Stimulated activated CD8-positive, alpha-beta memory T cell treated with anti-CD3 and anti-CD28 coated beads, Interleukin-15, amount 100 ng/mL, for 48 hours (primary cell): Measurements from ENCODE around the gene IL17C.

Experiments
- DNase-seq, 2 donors: peaks; one replicate each; pipeline ENCODE4 v3.0.0-alpha.2; 2020; ENCODE audit warnings: low read depth in 2 of 2

Gene IL17C

DNA sequence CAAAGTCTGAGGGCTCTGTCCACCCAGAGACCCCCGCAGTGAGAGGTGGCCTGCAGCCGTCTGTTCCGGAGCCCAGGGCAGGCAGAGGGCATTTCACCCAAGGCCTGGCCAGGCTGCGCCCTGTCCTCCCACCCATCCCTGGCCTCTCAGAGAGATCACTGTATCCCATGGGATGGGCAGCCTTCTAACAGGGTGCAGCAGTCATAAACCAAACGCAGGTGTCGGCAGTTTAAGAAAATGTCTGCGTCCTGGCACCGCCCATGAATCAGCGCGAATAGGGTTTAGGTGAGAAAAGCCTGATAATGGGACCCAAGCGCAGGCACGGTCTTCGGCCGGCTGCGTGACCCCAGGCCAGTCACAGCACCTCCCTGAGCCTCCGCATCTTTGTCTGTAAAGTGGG, 7.1 kb downstream of the IL17C start:
- DNase-seq, result no peak

- DNase-seq, result no peak
Measured at GRCh38 chr16:88645941-88646340, 7.6 kb downstream of the IL17C start.

DNA sequence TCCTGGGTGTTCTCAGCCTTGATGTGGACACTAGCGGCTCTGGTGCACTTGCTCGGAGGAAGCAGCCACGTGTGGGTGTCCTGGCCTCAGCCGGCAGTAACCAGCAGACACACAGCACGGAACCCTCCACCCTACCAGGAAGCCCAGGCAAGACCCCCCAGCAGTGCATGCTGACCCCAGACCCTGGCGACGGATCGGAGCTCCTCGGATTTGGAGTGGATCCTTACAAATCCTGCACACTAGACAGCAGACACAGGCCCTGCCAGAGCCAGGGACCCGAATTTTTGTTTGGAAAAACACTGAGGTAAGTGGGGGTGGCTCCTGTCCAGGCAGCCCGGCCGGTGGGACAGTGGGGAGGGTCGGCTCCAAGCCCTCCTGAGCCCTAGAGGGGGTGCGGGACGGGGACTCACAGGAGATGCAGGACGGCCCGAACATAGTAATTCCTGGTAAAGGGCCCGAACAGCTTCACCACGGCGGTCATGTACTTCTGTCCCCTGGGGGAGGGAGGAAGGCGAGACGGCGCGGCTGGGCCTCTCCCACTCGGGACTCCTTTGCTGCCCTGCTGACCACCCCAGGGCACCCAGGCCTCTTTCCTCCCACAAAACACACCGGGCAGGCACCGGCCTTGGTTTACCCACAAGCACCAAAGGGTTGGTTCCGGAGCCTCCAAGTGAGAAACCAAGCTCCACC, 8.1 kb downstream of the IL17C start:
- no peak for DNase-seq

DNA sequence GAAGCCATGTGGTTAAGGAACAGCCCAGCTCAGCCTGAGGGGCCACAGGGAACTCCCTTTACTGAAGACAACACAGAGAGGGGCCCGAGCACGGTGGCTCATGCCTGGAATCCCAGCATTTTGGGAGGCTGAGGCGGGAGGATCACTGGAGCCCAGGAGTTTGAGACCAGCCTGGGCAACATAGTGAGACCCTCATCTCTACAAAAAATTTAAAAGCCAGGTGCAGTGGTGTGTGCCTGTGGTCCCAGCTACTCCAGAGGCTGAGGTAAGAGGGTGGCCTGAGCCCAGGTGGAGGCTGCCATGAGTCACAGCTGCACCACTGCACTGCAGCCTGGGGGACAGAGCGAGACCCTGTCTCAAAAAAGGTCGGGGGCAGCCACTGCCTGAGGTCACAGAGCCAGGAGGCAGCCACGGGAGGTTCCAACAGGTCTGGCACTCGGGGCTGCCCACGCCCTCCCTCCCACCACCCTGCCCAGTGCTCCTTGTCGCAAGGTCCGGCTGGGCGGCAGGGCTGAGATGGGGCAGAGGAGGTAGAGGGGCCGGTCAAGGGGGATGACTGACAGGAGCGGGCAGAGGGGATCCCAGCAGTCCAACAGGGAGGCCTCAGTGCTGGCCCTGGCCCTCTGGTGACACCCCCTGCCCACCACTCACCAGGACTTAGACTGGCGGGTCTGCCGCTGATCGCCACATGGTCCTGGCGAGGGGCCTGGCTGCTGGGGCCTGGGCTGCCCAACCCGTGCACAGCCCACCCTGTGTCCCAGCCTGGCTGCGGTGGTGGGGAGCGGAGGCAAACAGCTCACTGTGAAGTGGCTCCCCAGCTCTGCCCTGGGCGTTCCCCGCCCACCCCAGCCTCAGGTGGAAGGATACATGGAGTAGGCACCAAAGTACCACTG, 9.1 kb downstream of the IL17C start:
- no peak for DNase-seq

DNA sequence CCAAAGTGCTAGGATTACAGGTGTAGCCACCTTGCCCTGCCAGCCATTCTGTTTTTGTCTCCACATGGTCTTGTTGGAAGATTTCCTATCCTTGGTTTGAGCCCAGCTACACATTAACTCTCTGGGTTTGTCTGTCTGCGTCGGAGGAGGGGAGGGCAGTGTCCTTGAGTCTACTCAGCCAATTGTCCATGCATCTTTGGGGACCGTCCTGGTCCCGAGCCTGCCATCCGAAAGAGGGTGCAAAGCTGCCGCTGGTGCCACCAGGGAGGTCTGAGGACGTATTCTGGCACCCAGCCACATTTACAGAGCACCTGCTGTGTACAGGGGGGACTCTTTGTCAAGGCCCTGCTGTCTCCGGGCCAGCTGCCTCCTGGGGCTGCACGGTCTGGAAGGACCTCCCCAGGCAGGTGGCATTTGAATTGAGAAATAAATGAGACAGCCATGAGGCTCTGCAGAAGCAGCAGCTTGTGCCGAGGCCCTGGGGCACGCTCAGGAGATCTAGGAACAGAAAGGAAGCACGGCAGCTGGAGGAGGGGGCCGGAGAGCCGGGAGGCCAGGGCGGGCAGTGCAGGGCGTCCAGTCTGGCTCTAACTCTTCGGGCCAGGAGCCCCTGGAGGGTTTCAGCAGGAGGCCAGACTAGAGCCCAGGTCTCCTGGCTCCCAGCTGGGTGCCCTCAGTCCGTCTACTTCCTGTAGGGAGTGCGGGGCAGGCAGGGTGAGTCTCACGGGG, 11.0 kb downstream of the IL17C start:
- DNase-seq, result no peak

- no peak for DNase-seq
Measured at GRCh38 chr16:88649924-88650748, 11.8 kb downstream of the IL17C start.

- peak; percentile 86 to 88 for DNase-seq
Measured at GRCh38 chr16:88650749-88651275, 12.4 kb downstream of the IL17C start, which contains the start of gene CYBA. Gene CYBA, minus strand, starts transcription at chr16:88651053. Its CDS starts 40 bp downstream, at chr16:88651013.

DNA sequence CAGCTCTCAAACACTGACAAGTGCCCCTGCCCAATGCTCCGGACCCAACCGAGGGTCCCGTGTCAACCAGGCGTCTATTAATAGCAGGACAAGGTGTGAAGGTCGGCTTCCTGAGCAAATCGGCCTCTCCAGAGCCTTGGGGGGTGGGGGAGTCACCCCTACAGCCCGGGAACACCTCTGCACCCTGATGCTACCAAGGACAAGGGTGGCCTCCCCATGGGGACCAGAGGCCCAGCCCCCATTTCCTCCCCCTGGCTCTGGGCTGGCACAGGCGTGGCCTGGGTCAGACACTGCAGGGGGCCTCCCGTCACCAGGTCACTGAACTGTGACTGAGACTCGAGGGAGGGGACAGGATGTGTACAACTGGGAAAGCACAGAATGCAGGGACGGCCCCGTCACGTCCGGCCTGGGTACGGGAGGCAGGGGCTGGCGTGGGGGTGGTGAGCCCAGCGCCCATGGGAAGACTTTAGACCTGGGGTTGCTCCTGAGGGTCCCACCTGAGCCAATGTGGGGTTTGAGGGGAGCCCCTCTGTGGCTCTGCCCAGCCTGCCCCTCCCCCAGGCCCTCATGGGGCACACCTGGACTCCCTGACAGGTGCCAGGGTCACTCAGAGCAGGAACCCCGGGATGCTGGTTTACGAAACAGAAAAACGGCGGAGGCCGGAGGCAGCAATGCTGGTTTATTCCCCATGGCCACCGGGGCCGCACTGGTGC, 13.1 kb downstream of the IL17C start:
- peak; percentile 80 for DNase-seq

- DNase-seq, result no peak
Measured at GRCh38 chr16:88651989-88652761, 13.8 kb downstream of the IL17C start.

GRCh38 chr16:88652762-88653063, 14.3 kb downstream of the IL17C start:
- no peak for DNase-seq

DNA sequence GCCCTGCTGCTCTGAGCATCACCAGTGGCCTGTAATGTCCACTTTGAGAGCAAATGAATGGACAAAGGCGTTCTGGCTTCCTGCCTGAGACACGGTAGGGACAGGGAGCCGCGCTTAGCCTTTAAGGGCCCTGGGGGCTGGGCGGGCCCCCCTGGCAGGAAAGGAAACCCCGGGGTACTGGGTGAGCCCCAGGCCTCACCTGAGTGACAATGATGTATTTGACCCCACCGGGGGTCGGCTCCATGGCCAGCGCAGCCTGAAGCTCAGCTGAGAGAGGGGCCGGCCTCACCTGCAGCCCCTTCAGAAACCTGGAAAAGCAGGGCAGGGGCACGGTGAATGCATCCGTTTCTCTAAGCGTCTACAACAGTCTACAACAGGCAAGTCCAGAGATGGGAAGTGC, 14.7 kb downstream of the IL17C start:
- DNase-seq, result no peak

DNA sequence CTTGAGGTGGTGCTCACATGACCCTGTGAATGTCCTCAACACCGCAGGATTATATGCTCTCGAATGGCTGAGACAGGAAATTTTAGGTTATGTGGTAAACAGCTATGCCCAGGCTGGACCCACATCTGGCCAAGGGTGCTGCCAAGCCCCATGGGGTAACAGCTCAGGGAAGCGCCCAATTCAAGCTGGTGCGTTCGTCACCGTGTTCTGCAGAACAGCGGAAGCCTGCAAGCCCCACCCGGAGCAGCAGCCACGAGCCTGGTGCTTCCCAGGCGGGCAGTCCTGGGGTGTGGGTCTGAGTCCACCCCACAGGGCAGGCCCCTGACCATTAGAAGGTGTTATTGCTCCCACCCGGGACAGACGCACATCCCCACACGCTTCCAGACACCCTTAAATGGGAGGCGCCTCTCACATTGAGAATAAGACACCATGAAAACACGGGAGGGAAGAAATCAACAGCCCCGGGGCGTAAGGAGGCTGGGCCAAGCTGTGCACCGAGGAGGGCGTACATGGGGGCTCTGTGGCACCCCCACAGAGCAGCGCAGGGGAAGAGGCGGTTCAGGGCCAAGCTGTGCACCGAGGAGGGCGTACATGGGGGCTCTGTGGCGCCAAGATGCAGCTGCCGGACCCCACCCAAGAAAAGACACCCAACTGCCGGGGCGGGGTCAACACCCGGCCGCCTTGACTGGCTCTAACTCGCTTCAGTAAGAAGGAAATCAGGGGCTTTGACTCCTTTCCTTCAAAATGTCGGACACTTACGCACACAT, 15.4 kb downstream of the IL17C start:
- DNase-seq, result no peak

- no peak for DNase-seq
Measured at GRCh38 chr16:88654363-88655052, 16.1 kb downstream of the IL17C start.

DNA sequence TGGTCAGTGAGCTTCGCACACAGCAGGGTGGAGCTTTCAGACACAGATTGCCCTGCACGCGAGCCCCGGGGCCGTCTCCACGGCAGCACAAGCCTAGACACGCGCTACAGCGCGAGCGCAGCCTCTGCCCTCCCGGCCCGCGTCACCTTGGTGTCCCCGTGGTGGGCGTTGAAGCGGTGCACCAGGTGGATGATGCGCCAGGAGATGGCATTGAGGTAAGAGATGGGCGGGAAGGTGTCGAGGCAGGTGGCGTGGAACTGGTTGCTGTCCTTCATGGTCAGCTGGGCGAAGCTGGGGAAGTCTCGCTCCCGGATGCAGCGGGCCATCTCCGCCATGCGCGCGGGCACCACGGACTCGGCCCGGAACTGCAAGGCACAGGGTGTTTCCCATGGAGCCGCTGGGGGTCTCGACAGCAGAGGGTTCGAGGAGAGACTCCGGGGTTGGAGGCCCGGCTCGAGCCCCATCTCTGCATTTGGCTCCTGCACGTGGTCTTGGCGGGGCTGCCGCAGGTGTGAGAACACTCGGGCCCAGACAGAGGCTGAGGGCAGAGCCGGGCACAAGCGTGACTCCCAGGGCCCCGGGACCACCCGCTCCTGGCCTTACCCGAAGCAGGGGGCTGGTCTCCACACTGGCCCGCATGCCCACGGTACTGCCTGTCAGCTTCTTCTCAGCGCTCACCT, 16.8 kb downstream of the IL17C start:
- DNase-seq, result no peak

DNA sequence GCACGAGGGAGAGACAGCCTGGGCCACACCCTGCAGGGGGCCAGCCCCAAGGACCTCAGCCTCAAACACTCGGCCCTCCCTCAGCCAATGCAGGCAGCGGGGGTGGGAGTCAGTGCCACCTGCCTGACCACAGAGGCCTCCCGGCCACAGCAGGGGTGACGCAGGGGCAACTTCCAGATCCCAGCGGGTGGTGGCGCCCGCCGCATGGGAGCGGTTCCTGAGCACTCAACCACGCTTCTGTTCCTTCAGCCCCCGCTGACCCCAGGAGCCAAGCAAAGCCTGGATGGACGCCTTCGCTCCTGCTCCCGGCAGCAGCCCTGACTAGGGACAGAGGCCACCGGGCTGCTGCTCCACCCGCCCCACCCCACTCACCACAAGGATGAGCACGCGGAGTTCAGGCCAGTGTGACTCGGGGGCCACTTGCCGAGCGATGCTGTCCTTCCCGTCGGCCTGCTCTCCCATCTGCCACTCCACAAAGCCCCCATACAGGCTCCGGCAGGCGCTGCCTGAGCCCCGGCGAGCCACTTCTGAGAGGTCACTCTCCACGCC, 17.4 kb downstream of the IL17C start:
- no peak for DNase-seq

DNA sequence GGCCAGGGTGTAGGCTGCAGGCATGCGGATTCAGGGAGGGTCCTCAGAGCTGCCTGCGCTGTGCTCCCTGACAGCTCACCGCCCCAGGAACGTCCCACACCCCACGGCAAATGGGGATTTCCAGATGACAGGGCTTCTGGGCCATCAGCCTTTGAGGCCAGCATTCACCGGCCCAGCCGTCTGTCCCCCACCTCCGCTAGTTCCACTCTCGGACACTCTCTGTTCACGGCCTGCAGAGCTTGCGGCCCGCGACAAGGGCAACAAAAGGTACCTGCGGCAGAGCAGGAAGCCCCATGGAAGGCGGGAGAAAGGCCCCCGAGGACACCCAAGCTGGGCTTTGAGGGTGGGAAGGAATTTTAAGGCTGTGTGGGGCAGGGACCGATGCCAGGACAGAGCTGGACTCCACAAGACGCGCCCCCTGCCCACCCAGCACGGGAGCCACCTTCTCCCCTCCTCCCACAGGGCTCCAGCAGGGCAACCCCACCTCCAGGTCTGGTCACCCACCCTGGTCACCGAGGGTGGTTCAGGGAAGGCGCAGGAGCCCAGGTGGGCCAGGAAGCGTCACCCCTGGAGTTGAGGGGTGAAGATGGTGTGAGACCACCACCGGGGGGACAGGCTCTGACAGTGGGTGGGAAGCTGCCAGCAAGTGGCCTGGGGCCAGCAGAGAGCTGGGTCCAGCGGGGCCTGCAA, 18.1 kb downstream of the IL17C start:
- DNase-seq, result no peak

DNA sequence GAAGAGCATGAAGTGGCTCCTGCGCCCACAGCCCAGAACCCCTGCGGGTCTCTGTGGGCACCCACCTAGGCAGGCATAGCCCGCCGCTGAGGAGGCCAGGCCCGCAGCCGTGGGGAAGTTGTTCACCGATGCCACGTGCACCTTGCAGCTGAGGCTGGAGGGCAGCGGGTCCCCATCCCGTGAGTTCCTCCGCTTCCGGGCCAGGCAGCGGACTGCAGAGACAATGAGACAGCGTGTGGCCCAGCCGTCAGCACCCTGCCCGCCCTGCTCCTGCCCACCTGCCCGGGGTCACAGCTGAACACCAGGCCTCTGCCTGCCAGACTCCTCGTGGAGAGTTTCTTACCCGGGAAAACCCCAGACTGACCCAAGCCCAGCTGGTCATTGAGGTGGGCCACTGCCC, 19.0 kb downstream of the IL17C start:
- no peak for DNase-seq
